GM12878 (cell line): ENCODE measurements around the gene KRTCAP3. TPM values are rescaled to one million over a fixed set of nuclear protein-coding genes. Genes with fewer than 3 reads are reported as not detected.

Source experiments
- ATAC-seq: fragments of 200-7000 bp; cut with Tn5 transposase; 3 replicates; pipeline ENCODE4 v1.9.1; 2020; ENCODE audit warnings: mild to moderate bottlenecking, moderate library complexity
- BruUV-seq: library from RNA; stranded (reverse); fragments of 400-500 nt; replicated peaks from 2 replicates; lab custom pipeline; 2021; lab: Mats Ljungman, UMichigan
- CTCF ChIA-PET: fragments of 300-600 bp; sonication (Branson Sonifier 250); formaldehyde crosslinking; extraction: SDS; loops from one replicate; lab custom pipeline; 2021; ENCODE audit warnings: inconsistent platforms; lab: Yijun Ruan, JAX
- POLR2A ChIA-PET: fragments of 350-600 bp; formaldehyde crosslinking; extraction: SDS; loops from one replicate; lab custom pipeline; 2021; ENCODE audit warnings: inconsistent platforms; lab: Charles Lee
- RAD21 ChIA-PET: fragments of 300-600 bp; sonication (Branson Sonifier 250); formaldehyde crosslinking; loops from one replicate; lab custom pipeline; 2023; ENCODE audit warnings: antibody characterized with exemption; ENCODE audit not compliant: unreplicated experiment; lab: Charles Lee
- SMC1A ChIA-PET: fragments of 300-600 bp; sonication (Branson Sonifier 250); formaldehyde crosslinking; loops from one replicate; lab custom pipeline; 2023; ENCODE audit not compliant: unreplicated experiment, uncharacterized antibody; lab: Charles Lee
- DNase-seq: peaks from one replicate; pipeline ENCODE4 v3.0.0-alpha.2; 2011; ENCODE audit warnings: low read depth, low spot score
- FAIRE-seq: peaks from 3 replicates; lab custom pipeline; 2011; peaks lifted over from hg19 to GRCh38; lab: Jason Lieb, UNC
- H2AFZ ChIP-seq: 2 replicates; pipeline ENCODE4 v1.6.0; 2011; ENCODE audit warnings: low read depth, low read length, control low read depth; ENCODE audit not compliant: control insufficient read depth
- H3K27ac ChIP-seq: 2 replicates; pipeline ENCODE4 v1.5.1; 2011; ENCODE audit warnings: control low read depth; ENCODE audit not compliant: control insufficient read depth, insufficient read depth
- H3K27me3 ChIP-seq, 2 experiments: replicated peaks in 1 of 2; 2 replicates each; pipeline versions ENCODE4 v1.6.0 to v1.6.1; 2011; ENCODE audit warnings: low read length in 1 of 2; ENCODE audit not compliant: control insufficient read depth in 2 of 2, insufficient read depth in 2 of 2
- H3K36me3 ChIP-seq, 2 experiments: 2 replicates each; pipeline ENCODE4 v1.5.1; 2011; ENCODE audit warnings: low read length in 1 of 2; ENCODE audit not compliant: control insufficient read depth in 2 of 2, insufficient read depth in 2 of 2
- H3K4me1 ChIP-seq: 2 replicates; pipeline ENCODE4 v1.6.1; 2011; ENCODE audit warnings: mild to moderate bottlenecking, low read length, moderate library complexity, mixed read lengths; ENCODE audit not compliant: control insufficient read depth, insufficient read depth
- H3K4me2 ChIP-seq: 2 replicates; pipeline ENCODE4 v1.6.0; 2011; ENCODE audit warnings: control low read depth; ENCODE audit not compliant: control insufficient read depth, insufficient read depth
- H3K4me3 ChIP-seq: fragments of 200-600 bp; sonication (generic); 2 replicates; pipeline ENCODE4 v1.5.1; 2016
- H3K79me2 ChIP-seq: 2 replicates; pipeline ENCODE4 v1.6.0; 2011; ENCODE audit warnings: low read length; ENCODE audit not compliant: control insufficient read depth, insufficient read depth
- H3K9ac ChIP-seq: 2 replicates; pipeline ENCODE4 v1.8.0; 2011; ENCODE audit warnings: low read length, control low read depth, mixed read lengths; ENCODE audit not compliant: control insufficient read depth, insufficient read depth
- H3K9me3 ChIP-seq: replicated peaks from 3 replicates; pipeline ENCODE4 v1.5.1; 2011; ENCODE audit warnings: mild to moderate bottlenecking, low read length; ENCODE audit not compliant: control insufficient read depth, insufficient read depth
- H4K20me1 ChIP-seq: 2 replicates; pipeline ENCODE4 v1.6.0; 2011; ENCODE audit not compliant: control insufficient read depth, insufficient read depth
- BACH1 ChIP-seq: fragments of 450-650 bp; IDR thresholded peaks from 2 replicates; pipeline ENCODE4 v1.6.1; 2017; ENCODE audit warnings: mild to moderate bottlenecking, borderline replicate concordance
- BCLAF1 ChIP-seq: fragments of 450-650 bp; IDR thresholded peaks from 2 replicates; pipeline ENCODE4 v1.6.1; 2017; ENCODE audit warnings: antibody characterized with exemption, mild to moderate bottlenecking, moderate library complexity
- CBFB ChIP-seq: IDR thresholded peaks from 2 replicates; pipeline ENCODE4 v1.6.1; 2016; ENCODE audit warnings: antibody characterized with exemption, low read depth
- CREB1 ChIP-seq: IDR thresholded peaks from 2 replicates; pipeline ENCODE4 v1.6.1; 2012; ENCODE audit warnings: low read depth, mild to moderate bottlenecking, inconsistent platforms
- ESRRA ChIP-seq: IDR thresholded peaks from 2 replicates; pipeline ENCODE4 v1.6.1; 2012; ENCODE audit warnings: mild to moderate bottlenecking, low read length, improper control_type of control experiment
- FOXK2 ChIP-seq: fragments of 450-650 bp; IDR thresholded peaks from 2 replicates; pipeline ENCODE4 v1.6.1; 2017; ENCODE audit warnings: mild to moderate bottlenecking, moderate library complexity
- IKZF2 ChIP-seq, 2 experiments: fragments of 450-650 bp; IDR thresholded peaks; 2 replicates each; pipeline ENCODE4 v1.6.1; 2017; ENCODE audit warnings: mild to moderate bottlenecking in 2 of 2, moderate library complexity in 2 of 2
- LARP7 ChIP-seq: fragments of 450-650 bp; IDR thresholded peaks from 2 replicates; pipeline ENCODE4 v1.6.1; 2017; ENCODE audit warnings: mild to moderate bottlenecking
- PAX8 ChIP-seq: fragments of 450-650 bp; IDR thresholded peaks from 2 replicates; pipeline ENCODE4 v1.6.1; 2017; ENCODE audit warnings: mild to moderate bottlenecking, moderate library complexity
- PRDM15 ChIP-seq: fragments of 450-650 bp; formaldehyde crosslinking; IDR thresholded peaks from 2 replicates; pipeline ENCODE4 v1.4.0; 2020; ENCODE audit warnings: mild to moderate bottlenecking, moderate library complexity
- RUNX3 ChIP-seq: IDR thresholded peaks from 2 replicates; pipeline ENCODE4 v1.6.1; 2012; ENCODE audit warnings: low read length, inconsistent platforms
- ZBTB40 ChIP-seq: fragments of 450-650 bp; IDR thresholded peaks from 2 replicates; pipeline ENCODE4 v1.6.1; 2016; ENCODE audit warnings: mild to moderate bottlenecking, moderate library complexity, borderline replicate concordance
- WGBS: methylation state at CpG from one replicate; pipeline ENCODE4 v1.1.6; 2016; ENCODE audit warnings: low lambda C conversion rate; ENCODE audit not compliant: insufficient replicate concordance, insufficient coverage; ENCODE audit errors: missing lambda C conversion rate; 5-methylcytosine and 5-hydroxymethylcytosine counted together
- in situ Hi-C: fragments of 300-500 bp; cut with MboI; formaldehyde crosslinking; loops from 9 replicates; pipeline ENCODE4 v1.14.3; 2018; ENCODE audit warnings: mixed read lengths
- intact Hi-C: fragments of 100-400 bp; cut with micrococcal nuclease; formaldehyde crosslinking; loops from one replicate; pipeline ENCODE4 v1.14.2; 2022; ENCODE audit not compliant: unreplicated experiment
- polyA plus RNA-seq, 11 experiments: library from polyadenylated mRNA; depleted of rRNA in 4 of 11; unstranded in 6 of 11; stranded (reverse) in 5 of 11; fragments of >200 nt; fragmentation: Nextera tagmentation in 4 of 11; fragmentation: Illumina TruSeq in 1 of 11; extraction: Ambion mirVana in 4 of 11; extraction: Trizol in 1 of 11; gene quantifications; 1 replicate in 1 of 11; 2 replicates in 10 of 11; pipeline versions ENCODE4 v1.2.1 to v1.2.3, GENCODE V29; 2011 to 2016; ENCODE audit warnings: inconsistent platforms in 2 of 11, missing spikeins in 2 of 11, low read depth in 1 of 11
- total RNA-seq, 4 experiments: library from RNA; depleted of rRNA in 3 of 4; stranded (reverse); fragments of >200 nt in 3 of 4; fragmentation: Illumina TruSeq in 1 of 4; extraction: Trizol in 1 of 4; gene quantifications; 2 replicates each; pipeline versions ENCODE4 v1.2.1 to v1.2.3, GENCODE V29; 2013 to 2021

Gene KRTCAP3
- total and polyA plus RNA-seq, 10 of the 15 experiments (the other 5 are each of a cell fraction or from before 2014, with no cell fraction given) = 0.26 to 2.2 (median 0.82) TPM; not detected in 1

- Histone ChIP-seq H3K4me3 (no peak overlapping the region), H3K36me3 (no peaks in the 10 kb centered on the region), H4K20me1 (no peaks in the 10 kb centered on the region), H3K27ac (no peak overlapping the region), H3K9ac (no peak overlapping the region), H3K4me1 (peaks cover 3% of the 10 kb centered on the region; the same call in 1 of the 2 replicates), H2AFZ (no peak overlapping the region), H3K9me3 (no peaks in the 10 kb centered on the region), H3K4me2 (no peak overlapping the region), H3K79me2 (no peaks in the 10 kb centered on the region), H3K27me3 (no peaks in the 10 kb centered on the region)
- no TSS peak for BruUV-seq
- POLR2A ChIA-PET = interaction anchor here (0.6 kb wide), 1 partner anchor 140 kb away, joined by 3 read pairs; no protein-coding TSS in a partner anchor
- ATAC-seq = no peak
- SMC1A ChIA-PET = no interaction called here
- CTCF ChIA-PET = interaction anchor here (1.2 kb wide), 1 partner anchor 15 kb away, joined by 3 read pairs; no protein-coding TSS in a partner anchor
- intact Hi-C loops = loop anchor here (10.0 kb wide), 1 partner anchor 179 kb away; the partner anchor contains the start of genes SLC4A1AP and SUPT7L
- in situ Hi-C loops = no loop called here
- RAD21 ChIA-PET = no interaction called here
- DNase-seq = no peak
- WGBS = 0% methylated on average over 3 of the region's 3 CpGs
- FAIRE-seq = peak; percentile 66
- TF ChIP-seq RUNX3 (no peak), ESRRA (no peak), BCLAF1 (no peak), PAX8 (no peak), BACH1 (no peak), FOXK2 (no peak), PRDM15 (CRISPR knock-in tag) (no peak), IKZF2 (IDR thresholded peaks at IDR 0.05) (no peak), CREB1 (no peak), ZBTB40 (no peak), LARP7 (no peak), CBFB (no peak)
Measured at GRCh38 chr2:27485496-27485895, 43.3 kb downstream of the KRTCAP3 start.
